ENCODE measurements around the gene CNPY2.
"Not testable (repeated sequence)": the region's sequence is repeated elsewhere in the genome, so short reads cannot be mapped to it uniquely, and the experiment has no call there.

CNPY2 gene

GRCh38 chr12:56315622-56316473, at the start of gene CNPY2:
Gene CNPY2 (minus strand): TSS chr12:56315988. CDS start chr12:56315217, 771 bp downstream.
- DNase-seq (ENCODE audit: low spot score) = peak; percentile 97

DNA sequence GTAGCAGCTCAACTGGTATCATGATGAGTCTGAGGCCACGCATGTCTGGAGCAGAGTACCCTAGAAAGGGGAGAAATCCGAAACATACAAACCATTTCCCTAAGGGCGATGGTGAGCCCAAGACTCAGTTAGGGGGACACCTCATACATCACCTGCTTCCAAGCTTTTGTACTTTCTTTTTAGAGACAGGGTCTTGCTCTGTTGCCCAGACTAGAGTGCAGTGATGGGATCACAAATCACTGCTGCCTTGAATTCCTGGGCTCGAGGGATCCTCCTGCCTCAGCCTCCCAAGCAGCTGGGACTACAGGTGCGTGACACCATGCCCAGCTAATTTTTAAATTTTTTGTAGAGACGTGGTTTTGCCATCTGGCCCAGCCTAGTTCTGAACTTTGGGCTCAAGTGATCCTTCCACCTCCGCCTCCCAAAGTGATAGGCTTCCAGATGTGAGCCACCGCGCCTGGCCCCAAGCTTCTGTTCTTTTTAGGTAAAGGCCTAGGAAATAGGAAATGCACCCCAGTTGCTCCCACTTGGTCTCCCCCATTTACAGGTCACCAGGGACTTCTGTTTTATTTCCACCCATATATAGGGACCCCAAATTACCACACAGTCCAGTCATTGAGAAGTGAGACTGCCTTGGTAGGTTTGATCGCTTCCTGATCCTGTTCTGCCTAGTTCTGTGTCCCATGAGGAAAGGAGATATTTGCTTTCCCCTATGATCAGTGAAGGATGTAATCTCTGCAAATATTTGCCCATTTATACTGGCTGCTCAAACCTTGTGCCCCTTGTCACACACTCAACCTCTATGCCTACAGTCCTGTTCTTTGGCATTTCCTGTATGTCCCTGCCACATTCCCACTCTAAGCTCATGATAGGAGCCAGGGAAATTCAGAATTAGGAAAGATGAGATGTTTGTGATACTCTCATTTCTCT, 46.6 kb upstream of the CNPY2 start, which contains the start of gene APOF:
TSS of gene APOF (minus strand) at position 728 of the 930 bp plus-strand sequence. CDS start at position 616, 112 bp downstream.
- no peak for DNase-seq (ENCODE audit: low spot score)

- no peak for DNase-seq (ENCODE audit: low spot score)
Observed at GRCh38 chr12:56361487-56362129, 45.8 kb upstream of the CNPY2 start.

- DNase-seq (ENCODE audit: low spot score) = peak; percentile 100
Observed at GRCh38 chr12:56359851-56360767, 44.3 kb upstream of the CNPY2 start, which contains the start of gene STAT2. Gene STAT2 (minus strand): TSS chr12:56360107. CDS start chr12:56356571, 3,536 bp downstream.

DNA sequence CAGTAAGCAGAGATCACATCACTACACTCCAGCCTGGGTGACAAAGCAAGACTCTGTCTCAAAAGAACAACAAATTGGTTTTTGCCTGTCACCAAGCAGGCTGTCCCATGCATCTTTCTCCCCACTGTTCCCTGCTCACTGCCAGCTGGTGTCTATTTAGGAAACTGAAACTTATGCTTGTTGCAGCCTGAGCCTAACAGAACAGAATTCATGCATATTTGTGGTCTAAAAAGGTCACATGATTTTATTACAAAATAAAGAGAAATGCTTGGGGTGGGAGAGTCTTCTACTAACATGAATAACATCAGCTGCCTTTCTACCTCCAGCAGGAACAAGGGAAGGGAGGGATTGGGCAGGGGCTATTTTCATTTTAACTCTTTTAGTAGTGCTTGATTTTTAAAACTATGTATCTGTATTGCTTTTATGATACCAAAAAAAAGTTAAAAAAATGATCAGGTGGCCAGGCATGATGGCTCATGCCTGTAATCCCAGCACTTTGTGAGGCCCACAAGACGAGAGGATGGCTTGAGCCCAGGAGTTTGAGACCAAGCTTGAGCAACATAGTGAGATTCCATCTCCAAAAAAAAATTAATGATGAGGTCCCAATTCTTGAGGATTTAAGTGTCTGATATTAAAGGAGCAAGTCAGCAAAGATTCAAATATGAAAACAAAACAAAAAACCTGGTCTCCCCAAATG, 43.2 kb upstream of the CNPY2 start:
- DNase-seq (ENCODE audit: low spot score) = peak; percentile 30

- no peak for DNase-seq (ENCODE audit: low spot score)
Observed at GRCh38 chr12:56351325-56351724, 35.5 kb upstream of the CNPY2 start.

DNA sequence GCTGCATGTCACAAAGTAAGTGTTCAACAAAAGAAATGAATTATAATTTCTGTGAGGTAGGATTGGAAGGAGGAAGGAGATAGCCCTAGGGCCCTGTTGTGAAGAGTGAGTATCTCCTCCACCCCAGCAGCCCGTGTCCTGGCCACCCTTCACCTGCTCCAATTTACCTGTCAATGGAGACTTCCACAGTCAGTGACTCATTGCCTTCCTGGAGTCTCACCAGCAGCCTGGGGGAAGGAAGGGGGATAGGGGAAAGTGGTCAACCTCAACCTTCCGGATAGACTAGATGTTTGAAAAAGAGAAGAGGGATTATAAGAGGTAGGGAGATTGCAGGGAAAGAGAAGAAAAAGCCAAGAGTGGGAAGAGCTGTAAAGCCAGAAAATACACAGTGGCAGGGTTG, 34.9 kb upstream of the CNPY2 start:
- no peak for DNase-seq (ENCODE audit: low spot score)

- DNase-seq (ENCODE audit: low spot score) = no peak
Observed at GRCh38 chr12:56348776-56349175, 33.0 kb upstream of the CNPY2 start.

DNA sequence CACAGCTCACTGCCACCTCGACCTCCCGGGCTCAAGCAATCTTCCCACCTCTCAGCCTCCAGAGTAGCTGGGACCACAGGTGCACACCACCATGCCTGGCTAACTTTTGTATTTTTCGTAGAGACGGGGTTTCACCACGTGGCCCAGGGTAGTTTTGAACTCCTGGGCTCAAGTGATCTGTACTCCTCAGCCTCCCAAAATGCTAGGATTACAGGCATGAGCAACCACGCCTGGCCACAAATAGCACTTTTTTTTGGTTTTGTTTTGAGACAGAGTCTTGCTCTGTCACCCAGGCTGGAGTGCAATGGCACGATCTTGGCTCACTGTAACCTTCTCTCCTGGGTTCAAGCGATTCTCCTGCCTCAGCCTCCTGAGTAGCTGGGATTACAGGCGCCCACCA, 31.5 kb upstream of the CNPY2 start:
- DNase-seq (ENCODE audit: low spot score) = not testable (repeated sequence)

DNA sequence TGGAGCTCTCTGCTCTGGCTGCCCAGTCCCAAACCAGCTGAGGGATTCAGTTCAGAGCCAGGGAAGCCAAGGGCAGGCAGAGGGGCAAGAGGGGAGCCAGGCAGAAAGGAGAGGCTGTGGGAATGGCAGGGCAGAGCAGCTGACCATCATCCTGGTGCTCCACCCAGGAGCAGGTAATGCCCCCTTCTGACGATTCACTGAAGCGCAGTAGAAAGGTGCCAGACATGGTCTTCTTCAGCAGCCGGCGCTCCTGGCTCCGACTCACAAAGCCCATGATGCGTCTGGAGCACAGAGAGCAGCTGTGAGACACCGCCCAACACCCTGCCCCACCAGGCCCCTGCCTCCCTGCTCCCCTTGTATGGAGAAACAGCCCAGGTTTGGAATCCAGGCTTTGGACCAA, 30.9 kb upstream of the CNPY2 start:
- no peak for DNase-seq (ENCODE audit: low spot score)

DNA sequence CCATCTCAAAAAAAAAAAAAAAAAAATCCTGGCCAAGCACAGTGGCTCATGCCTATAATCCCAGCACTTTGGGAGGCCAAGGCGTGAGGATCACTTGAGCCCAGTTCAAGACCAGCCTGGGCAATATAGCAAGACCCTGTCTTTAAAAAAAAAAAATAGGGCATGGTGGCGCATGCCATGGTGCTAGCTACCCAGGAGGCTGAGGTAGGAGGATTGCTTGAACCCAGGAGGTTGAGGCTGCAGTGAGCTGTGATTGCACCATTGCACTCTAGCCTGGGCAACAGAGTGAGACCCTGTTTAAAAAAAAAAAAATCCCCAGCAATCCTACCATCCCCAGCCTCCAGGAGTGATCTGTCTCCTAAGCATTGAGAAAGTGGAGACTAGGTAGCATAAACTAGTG, 26.5 kb upstream of the CNPY2 start:
- DNase-seq (ENCODE audit: low spot score) = not testable (repeated sequence)

DNA sequence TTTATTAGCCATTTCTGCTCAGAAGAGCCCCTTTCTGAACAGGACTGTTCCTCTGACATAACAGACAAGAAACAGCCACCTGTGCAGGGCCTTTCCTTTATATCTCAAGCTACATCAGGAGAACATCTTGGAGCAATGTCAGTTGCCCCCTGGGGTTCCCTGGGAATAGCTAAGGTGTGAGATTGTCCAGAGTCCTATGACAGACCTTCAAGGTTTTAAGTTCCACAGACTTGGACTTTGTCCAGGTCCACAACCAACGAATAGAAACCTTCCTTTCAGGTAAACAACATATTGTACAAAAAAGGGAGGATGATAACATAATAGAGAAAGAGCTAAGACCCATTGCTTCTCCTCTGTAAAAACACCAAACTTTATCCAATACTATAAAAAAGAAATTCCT, 25.8 kb upstream of the CNPY2 start:
- DNase-seq (ENCODE audit: low spot score) = no peak

DNA sequence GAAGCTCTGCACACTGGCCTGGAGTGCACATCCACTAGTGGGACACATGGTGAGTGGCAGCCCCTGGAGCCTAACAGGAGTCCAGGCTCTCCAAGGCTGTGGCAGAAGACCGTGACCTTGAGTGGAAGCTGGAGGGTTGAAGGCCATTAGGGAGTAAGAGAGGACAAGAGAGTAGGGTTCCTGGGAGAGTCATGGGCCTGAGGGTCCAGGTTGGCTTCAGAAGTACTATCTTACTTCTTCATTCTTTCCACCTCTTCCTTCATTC, 23.3 kb upstream of the CNPY2 start:
- no peak for DNase-seq (ENCODE audit: low spot score)

GRCh38 chr12:56338308-56339157, 22.7 kb upstream of the CNPY2 start, which contains the start of gene IL23A:
Gene IL23A (plus strand): TSS chr12:56338884. CDS start chr12:56339045, 161 bp downstream.
- DNase-seq (ENCODE audit: low spot score) = no peak

DNA sequence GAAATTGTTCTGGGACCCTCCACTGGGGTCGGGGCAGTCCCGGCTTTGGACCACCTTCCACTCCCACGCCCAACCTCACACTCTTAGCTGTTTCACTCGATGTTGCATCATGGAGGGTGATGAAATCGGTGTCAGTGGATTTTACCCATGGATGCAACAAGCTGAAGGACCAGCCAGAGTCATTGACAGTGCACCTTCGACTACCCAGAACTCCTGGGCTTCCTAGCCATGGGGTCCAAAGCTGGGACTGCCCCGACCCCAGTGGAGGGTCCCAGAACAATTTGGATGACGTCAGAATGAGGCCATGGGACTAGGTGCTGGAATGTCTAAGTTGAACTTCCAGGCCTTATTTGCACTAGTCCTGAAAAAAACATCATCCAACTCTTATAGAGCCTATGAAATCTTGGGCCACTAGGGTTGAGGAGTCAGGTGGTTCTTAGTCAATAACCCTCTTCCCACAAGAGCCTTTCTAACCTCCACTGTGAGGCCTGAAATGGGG, 22.0 kb upstream of the CNPY2 start:
- DNase-seq (ENCODE audit: low spot score) = no peak

GRCh38 chr12:56336361-56337167, 20.8 kb upstream of the CNPY2 start:
- no peak for DNase-seq (ENCODE audit: low spot score)

GRCh38 chr12:56335527-56335926, 19.7 kb upstream of the CNPY2 start:
- DNase-seq (ENCODE audit: low spot score) = not testable (repeated sequence)

DNA sequence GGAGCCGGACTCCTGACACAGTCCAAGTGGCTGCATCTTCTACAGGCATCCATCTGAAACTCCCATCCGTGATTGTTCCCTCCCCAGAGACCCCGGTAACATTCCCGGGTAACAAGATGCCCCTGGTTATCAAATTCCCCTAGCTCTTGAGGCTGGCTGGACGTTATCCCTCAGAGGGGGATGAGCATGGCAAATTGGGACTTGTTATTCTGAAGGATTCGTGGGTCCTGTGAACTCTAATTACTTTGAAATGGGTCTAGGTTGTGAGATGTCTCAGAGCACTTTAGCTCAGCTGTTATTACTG, 18.7 kb upstream of the CNPY2 start:
- no peak for DNase-seq (ENCODE audit: low spot score)

Data from RKO (cell line).